Activated naive CD4-positive, alpha-beta T cell treated with anti-CD3 and anti-CD28 coated beads for 36 hours (primary cell): ENCODE measurements around the gene GSTM5. TPM values are rescaled to one million over a fixed set of nuclear protein-coding genes. Genes with fewer than 3 reads are reported as not detected.
"Not testable (repeated sequence)": the region's sequence is repeated elsewhere in the genome, so short reads cannot be mapped to it uniquely, and the experiment has no call there.

Experiments used
- CTCF ChIA-PET: fragments of 350-600 bp; sonication (Branson Sonifier 250); formaldehyde crosslinking; loops from one replicate; lab custom pipeline; 2021; ENCODE audit warnings: antibody characterized with exemption; lab: Charles Lee
- DNase-seq: peaks from one replicate; pipeline ENCODE4 v3.0.0-alpha.2; 2020
- H3K27ac Mint-ChIP-seq: one replicate; pipeline ENCODE4 v1.8.0; 2021; ENCODE audit warnings: mild to moderate bottlenecking, mixed read lengths
- H3K27me3 Mint-ChIP-seq: one replicate; pipeline ENCODE4 v1.8.0; 2021; ENCODE audit warnings: low read depth, mixed read lengths
- H3K36me3 Mint-ChIP-seq: one replicate; pipeline ENCODE4 v1.8.0; 2021; ENCODE audit warnings: low read depth, mixed read lengths
- H3K4me1 Mint-ChIP-seq: one replicate; pipeline ENCODE4 v1.8.0; 2021; ENCODE audit warnings: low read depth, mixed read lengths
- H3K4me3 Mint-ChIP-seq: one replicate; pipeline ENCODE4 v1.8.0; 2021; ENCODE audit warnings: mild to moderate bottlenecking, moderate library complexity, mixed read lengths
- H3K9me3 Mint-ChIP-seq: one replicate; pipeline ENCODE4 v1.8.0; 2021; ENCODE audit warnings: mixed read lengths
- intact Hi-C: fragments of 100-400 bp; cut with micrococcal nuclease; formaldehyde crosslinking; loops from one replicate; pipeline ENCODE4 v1.15.1; 2023
- total RNA-seq, 2 experiments: library from RNA; stranded (reverse); gene quantifications; one replicate each; pipeline ENCODE4 v1.2.3, GENCODE V29; 2021

GSTM5 gene
- total RNA-seq, 2 experiments from 2014 or later, result not detected

DNA sequence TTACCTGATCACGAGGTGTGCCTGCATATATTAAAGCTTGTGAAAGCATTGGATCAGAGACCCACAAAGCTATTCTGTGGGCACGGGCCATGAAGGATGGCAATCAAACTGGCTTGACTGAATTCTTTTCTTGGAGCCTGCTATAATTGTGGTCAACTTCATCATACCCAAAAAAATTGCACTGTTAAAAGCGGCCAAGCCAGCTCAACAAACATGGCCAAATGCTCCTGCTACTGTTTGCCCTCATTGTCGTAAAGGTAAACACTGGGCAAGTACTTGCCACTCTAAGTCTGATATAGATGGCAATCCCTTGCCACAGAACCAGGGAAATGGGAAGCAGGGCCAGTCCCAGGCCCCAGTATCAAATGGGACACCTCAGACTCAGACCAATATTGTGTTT is 6.6 kb upstream of the GSTM5 start:
- H3K27ac Mint-ChIP-seq, result no peak overlapping the region
- no peaks in the 10 kb centered on the region for H3K27me3 Mint-ChIP-seq
- H3K9me3 Mint-ChIP-seq, result peaks cover 18% of the 10 kb centered on the region
- intact Hi-C loops, result no loop called here
- H3K36me3 Mint-ChIP-seq, result no peaks in the 10 kb centered on the region
- no peaks in the 10 kb centered on the region for H3K4me1 Mint-ChIP-seq
- no peak for DNase-seq
- no peak overlapping the region for H3K4me3 Mint-ChIP-seq
- CTCF ChIA-PET, result interaction anchor here (0.7 kb wide), 1 partner anchor 65 kb away, joined by 3 read pairs; no protein-coding TSS in a partner anchor

- H3K4me1 Mint-ChIP-seq, DNase-seq, H3K27me3 Mint-ChIP-seq, H3K36me3 Mint-ChIP-seq, H3K27ac Mint-ChIP-seq, CTCF ChIA-PET, H3K4me3 Mint-ChIP-seq, intact Hi-C loops: not testable (repeated sequence)
- peaks cover 15% of the 10 kb centered on the region for H3K9me3 Mint-ChIP-seq
Measured at GRCh38 chr1:109708949-109709348, 3.1 kb upstream of the GSTM5 start.

GRCh38 chr1:109709822-109710221 is 2.2 kb upstream of the GSTM5 start:
- DNase-seq, intact Hi-C loops, H3K27ac Mint-ChIP-seq, H3K4me3 Mint-ChIP-seq, CTCF ChIA-PET, H3K4me1 Mint-ChIP-seq, H3K36me3 Mint-ChIP-seq: not testable (repeated sequence)
- Mint-ChIP-seq H3K27me3 (peaks cover 13% of the 10 kb centered on the region), H3K9me3 (peaks cover 15% of the 10 kb centered on the region)

DNA sequence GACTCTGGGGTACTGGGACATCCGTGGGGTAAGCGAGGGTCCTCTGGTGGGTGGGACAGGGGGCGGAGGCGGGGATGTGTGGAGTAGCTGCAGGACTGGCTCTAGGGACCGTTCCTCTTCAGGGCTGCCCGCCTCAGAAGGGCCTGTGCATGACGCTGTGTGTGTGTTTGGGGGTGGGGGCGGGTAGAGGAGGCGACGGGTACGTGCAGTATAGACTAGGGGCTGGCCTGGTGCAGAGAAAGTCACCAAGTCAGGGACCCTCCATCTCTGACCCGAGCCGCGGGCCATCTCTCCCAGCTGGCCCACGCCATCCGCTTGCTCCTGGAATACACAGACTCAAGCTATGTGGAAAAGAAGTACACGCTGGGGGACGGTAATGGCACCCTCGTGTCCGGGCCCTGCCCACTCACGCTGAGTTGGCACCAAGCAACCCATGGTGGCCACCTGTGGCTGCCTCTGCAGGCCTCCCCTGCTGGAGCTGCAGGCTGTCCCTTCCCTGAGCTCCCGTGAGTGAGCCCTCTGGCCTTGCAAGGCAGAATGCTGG is 342 bp downstream of the GSTM5 start:
- peaks cover 15% of the 10 kb centered on the region for H3K9me3 Mint-ChIP-seq
- DNase-seq, result no peak
- no peak overlapping the region for H3K4me3 Mint-ChIP-seq
- H3K36me3 Mint-ChIP-seq, result no peaks in the 10 kb centered on the region
- intact Hi-C loops, result no loop called here
- H3K27ac Mint-ChIP-seq, result no peak overlapping the region
- peaks cover 1% of the 10 kb centered on the region for H3K4me1 Mint-ChIP-seq
- H3K27me3 Mint-ChIP-seq, result peaks cover 15% of the 10 kb centered on the region
- CTCF ChIA-PET, result interaction anchor here (0.7 to 1.0 kb wide), 2 partner anchors 62 to 64 kb away, joined by 3 read pairs; no protein-coding TSS in a partner anchor

DNA sequence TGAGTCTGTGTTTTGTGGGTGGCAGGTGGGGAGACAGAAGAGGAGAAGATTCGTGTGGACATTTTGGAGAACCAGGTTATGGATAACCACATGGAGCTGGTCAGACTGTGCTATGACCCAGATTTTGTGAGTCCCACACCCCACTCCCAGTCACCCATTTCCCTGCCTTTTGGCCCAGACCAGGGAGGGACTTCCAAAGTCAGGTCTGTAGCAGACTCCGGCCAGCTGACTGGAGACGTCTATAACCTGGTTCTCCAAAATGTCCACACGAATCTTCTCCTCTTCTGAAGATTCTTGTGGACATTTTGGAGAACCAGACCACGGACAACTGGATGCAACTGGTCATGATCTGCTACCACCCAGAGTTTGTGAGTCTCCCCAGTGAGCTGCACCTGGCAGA is 1.6 kb downstream of the GSTM5 start:
- no peak overlapping the region for H3K27ac Mint-ChIP-seq
- no peak overlapping the region for H3K4me3 Mint-ChIP-seq
- no peak for DNase-seq
- peaks cover 15% of the 10 kb centered on the region for H3K27me3 Mint-ChIP-seq
- intact Hi-C loops, result no loop called here
- H3K4me1 Mint-ChIP-seq, result peaks cover 1% of the 10 kb centered on the region
- H3K9me3 Mint-ChIP-seq, result peaks cover 10% of the 10 kb centered on the region
- CTCF ChIA-PET, result no interaction called here
- H3K36me3 Mint-ChIP-seq, result no peaks in the 10 kb centered on the region

- no peak for DNase-seq
- H3K27me3 Mint-ChIP-seq, result peaks cover 15% of the 10 kb centered on the region
- CTCF ChIA-PET, result no interaction called here
- peaks cover 1% of the 10 kb centered on the region for H3K4me1 Mint-ChIP-seq
- no peaks in the 10 kb centered on the region for H3K9me3 Mint-ChIP-seq
- H3K27ac Mint-ChIP-seq, result no peak overlapping the region
- H3K36me3 Mint-ChIP-seq, result no peaks in the 10 kb centered on the region
- H3K4me3 Mint-ChIP-seq, result no peak overlapping the region
- intact Hi-C loops, result no loop called here
Measured at GRCh38 chr1:109714661-109715372, 2.8 kb downstream of the GSTM5 start.

DNA sequence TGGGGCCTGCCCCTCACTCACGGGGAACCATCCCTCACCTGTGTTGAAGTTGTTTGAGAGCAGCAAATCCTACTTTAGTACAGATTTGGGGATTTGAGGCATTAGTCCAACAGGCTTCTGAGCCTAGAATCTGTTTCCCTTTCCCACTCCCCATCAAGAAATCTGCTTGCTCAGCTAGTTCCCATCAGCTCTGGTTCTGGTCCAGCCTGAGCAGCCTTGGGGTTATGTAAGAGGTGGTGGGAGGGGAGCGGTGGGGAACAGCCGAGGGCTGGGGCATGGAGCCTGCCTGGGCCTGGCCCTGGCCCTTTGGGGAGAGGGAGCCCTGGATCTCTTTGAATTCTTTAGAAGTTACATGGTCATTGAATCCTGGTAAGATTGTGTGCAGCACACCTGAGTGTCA is 4.1 kb downstream of the GSTM5 start:
- Mint-ChIP-seq H3K36me3 (no peaks in the 10 kb centered on the region), H3K27me3 (peaks cover 15% of the 10 kb centered on the region), H3K4me1 (peaks cover 1% of the 10 kb centered on the region), H3K4me3 (no peak overlapping the region), H3K27ac (no peak overlapping the region), H3K9me3 (no peaks in the 10 kb centered on the region)
- intact Hi-C loops, result no loop called here
- CTCF ChIA-PET, result no interaction called here
- DNase-seq, result no peak

GRCh38 chr1:109716570-109717090 is 4.6 kb downstream of the GSTM5 start:
- Mint-ChIP-seq H3K4me3 (no peak overlapping the region), H3K27me3 (peaks cover 15% of the 10 kb centered on the region), H3K27ac (no peak overlapping the region), H3K36me3 (no peaks in the 10 kb centered on the region), H3K9me3 (no peaks in the 10 kb centered on the region), H3K4me1 (peaks cover 1% of the 10 kb centered on the region)
- DNase-seq, result no peak
- CTCF ChIA-PET, result interaction anchor here (2.6 kb wide), 1 partner anchor 77 kb away, joined by 15 read pairs; no protein-coding TSS in a partner anchor
- intact Hi-C loops, result no loop called here

- H3K36me3 Mint-ChIP-seq, result no peaks in the 10 kb centered on the region
- no peak for DNase-seq
- intact Hi-C loops, result loop anchor here (1.0 kb wide), 1 partner anchor 56 kb away; no protein-coding TSS in a partner anchor
- H3K27me3 Mint-ChIP-seq, result peaks cover 15% of the 10 kb centered on the region
- no peak overlapping the region for H3K4me3 Mint-ChIP-seq
- no peaks in the 10 kb centered on the region for H3K9me3 Mint-ChIP-seq
- CTCF ChIA-PET, result interaction anchor here (0.6 to 2.6 kb wide), 3 partner anchors 73 to 118 kb away, joined by 3 to 15 read pairs (median 5); no protein-coding TSS in a partner anchor
- no peak overlapping the region for H3K27ac Mint-ChIP-seq
- no peaks in the 10 kb centered on the region for H3K4me1 Mint-ChIP-seq
Measured at GRCh38 chr1:109717729-109718128, 5.7 kb downstream of the GSTM5 start.

DNA sequence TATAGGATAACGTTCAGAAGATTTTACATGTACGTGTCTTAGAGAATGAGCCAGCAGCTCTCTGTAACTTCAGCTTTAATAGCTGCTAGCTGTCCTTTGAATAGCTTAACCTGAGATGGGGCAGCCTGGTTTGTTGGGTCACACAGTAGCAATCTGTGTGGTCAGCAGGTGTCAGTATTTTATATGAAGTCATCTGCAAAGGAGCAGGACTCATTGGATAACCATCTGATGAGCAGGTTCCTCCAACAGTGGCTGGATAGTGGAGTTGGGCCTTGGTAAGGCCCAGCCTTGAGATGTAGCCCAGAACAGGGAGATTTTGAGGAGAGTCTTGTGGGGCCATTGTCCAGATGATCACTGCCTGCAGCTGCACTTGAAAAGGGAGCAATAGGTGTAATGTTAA is 6.4 kb downstream of the GSTM5 start:
- Mint-ChIP-seq H3K27me3 (peaks cover 12% of the 10 kb centered on the region), H3K36me3 (no peaks in the 10 kb centered on the region), H3K9me3 (no peaks in the 10 kb centered on the region), H3K4me3 (no peak overlapping the region), H3K27ac (no peak overlapping the region), H3K4me1 (no peaks in the 10 kb centered on the region)
- CTCF ChIA-PET, result interaction anchor here (0.6 to 2.6 kb wide), 3 partner anchors 56 to 119 kb away, joined by 3 to 15 read pairs (median 7); no protein-coding TSS in a partner anchor
- no peak for DNase-seq
- intact Hi-C loops, result loop anchor here (1.0 kb wide), 1 partner anchor 55 kb away; no protein-coding TSS in a partner anchor

- Mint-ChIP-seq H3K36me3 (no peaks in the 10 kb centered on the region), H3K9me3 (no peaks in the 10 kb centered on the region), H3K4me3 (no peak overlapping the region), H3K27me3 (peaks cover 4% of the 10 kb centered on the region), H3K27ac (no peak overlapping the region), H3K4me1 (no peaks in the 10 kb centered on the region)
- CTCF ChIA-PET, result interaction anchor here (1.1 to 2.1 kb wide), 3 partner anchors 55 to 265 kb away, joined by 3 to 7 read pairs (median 3); partner anchors contain the start of gene AHCYL1
- no peak for DNase-seq
- intact Hi-C loops, result no loop called here
Measured at GRCh38 chr1:109719337-109719837, 7.3 kb downstream of the GSTM5 start.

GRCh38 chr1:109721042-109721441 is 9.0 kb downstream of the GSTM5 start:
- H3K4me1 Mint-ChIP-seq, result no peaks in the 10 kb centered on the region
- no peak overlapping the region for H3K27ac Mint-ChIP-seq
- no peak overlapping the region for H3K4me3 Mint-ChIP-seq

More at GRCh38 chr1:109721042-109721441, 9.0 kb downstream of the GSTM5 start:
- no peaks in the 10 kb centered on the region for H3K36me3 Mint-ChIP-seq
- CTCF ChIA-PET, result interaction anchor here (0.6 to 1.2 kb wide), 2 partner anchors 81 to 932 kb away, joined by 4 to 6 read pairs; no protein-coding TSS in a partner anchor
- no peaks in the 10 kb centered on the region for H3K9me3 Mint-ChIP-seq
- DNase-seq, result no peak
- H3K27me3 Mint-ChIP-seq, result no peaks in the 10 kb centered on the region
- intact Hi-C loops, result no loop called here
